GM23338 (cell line): Measurements from ENCODE around the gene TRPC4AP. TPM values are rescaled to one million over a fixed set of nuclear protein-coding genes. Genes with fewer than 3 reads are reported as not detected.

Experiments
- ATAC-seq: fragments of 200-7000 bp; cut with Tn5 transposase; 3 replicates; pipeline ENCODE4 v1.9.1; 2020
- DNase-seq: peaks from one replicate; pipeline ENCODE4 v3.0.0-alpha.2; 2015; ENCODE audit warnings: low spot score
- H2AFZ ChIP-seq: fragments of 200-600 bp; sonication (generic); 2 replicates; pipeline ENCODE4 v1.8.0; 2016; ENCODE audit warnings: antibody characterized with exemption, mild to moderate bottlenecking, moderate library complexity
- H3F3A ChIP-seq: fragments of 200-600 bp; sonication (generic); replicated peaks from 2 replicates; pipeline ENCODE4 v1.8.0; 2017; ENCODE audit warnings: antibody characterized with exemption, mixed run types, low read depth
- H3K27ac ChIP-seq: fragments of 200-600 bp; sonication (generic); 2 replicates; pipeline ENCODE4 v1.6.1; 2016; ENCODE audit warnings: low read depth
- H3K27me3 ChIP-seq: fragments of 200-600 bp; sonication (generic); 2 replicates; pipeline ENCODE4 v1.8.0; 2016; ENCODE audit warnings: mild to moderate bottlenecking, mixed run types, moderate library complexity; ENCODE audit not compliant: insufficient read depth
- H3K36me3 ChIP-seq: fragments of 200-600 bp; sonication (generic); 2 replicates; pipeline ENCODE4 v1.8.0; 2016; ENCODE audit warnings: mild to moderate bottlenecking; ENCODE audit not compliant: insufficient read depth
- H3K4me1 ChIP-seq: fragments of 200-600 bp; sonication (generic); 2 replicates; pipeline ENCODE4 v1.8.0; 2016; ENCODE audit warnings: mild to moderate bottlenecking, moderate library complexity; ENCODE audit not compliant: insufficient read depth
- H3K4me2 ChIP-seq: fragments of 200-600 bp; sonication (generic); 2 replicates; pipeline ENCODE4 v1.7.1; 2017; ENCODE audit warnings: mixed run types
- H3K4me3 ChIP-seq: fragments of 200-600 bp; sonication (generic); 2 replicates; pipeline ENCODE4 v1.6.1; 2016; ENCODE audit warnings: mixed run types
- H3K79me2 ChIP-seq: fragments of 200-600 bp; sonication (generic); replicated peaks from 2 replicates; pipeline ENCODE4 v1.8.0; 2017; ENCODE audit warnings: mild to moderate bottlenecking; ENCODE audit not compliant: insufficient read depth
- H3K9me2 ChIP-seq: fragments of 200-600 bp; sonication (generic); 2 replicates; pipeline ENCODE4 v1.8.0; 2017; ENCODE audit not compliant: insufficient read depth
- H4K20me1 ChIP-seq: fragments of 200-600 bp; sonication (generic); replicated peaks from 2 replicates; pipeline ENCODE4 v1.8.0; 2017; ENCODE audit warnings: mild to moderate bottlenecking; ENCODE audit not compliant: insufficient read depth
- H3K27ac Mint-ChIP-seq: 2 replicates; pipeline ENCODE4 v1.8.0; 2020; ENCODE audit warnings: inconsistent platforms, mild to moderate bottlenecking, moderate library complexity, mixed read lengths
- H3K27me3 Mint-ChIP-seq: 3 replicates; pipeline ENCODE4 v1.8.0; 2022; ENCODE audit warnings: low read depth, mild to moderate bottlenecking, moderate library complexity, mixed read lengths, inconsistent platforms; ENCODE audit not compliant: insufficient read depth, poor library complexity
- H3K36me3 Mint-ChIP-seq: 3 replicates; pipeline ENCODE4 v1.8.0; 2021; ENCODE audit warnings: low read depth, mild to moderate bottlenecking, inconsistent platforms, moderate library complexity, mixed read lengths
- H3K4me1 Mint-ChIP-seq: 3 replicates; pipeline ENCODE4 v1.8.0; 2020; ENCODE audit warnings: mild to moderate bottlenecking, inconsistent platforms, mixed read lengths
- H3K4me3 Mint-ChIP-seq: 3 replicates; pipeline ENCODE4 v1.8.0; 2021; ENCODE audit warnings: moderate library complexity, mild to moderate bottlenecking, inconsistent platforms, mixed read lengths
- H3K9me3 Mint-ChIP-seq: 3 replicates; pipeline ENCODE4 v1.8.0; 2020; ENCODE audit warnings: moderate library complexity, mild to moderate bottlenecking, inconsistent platforms, mixed read lengths
- EZH2 ChIP-seq: fragments of 200-600 bp; sonication (generic); IDR thresholded peaks from one replicate; pipeline ENCODE4 v1.8.0; 2017; ENCODE audit warnings: antibody characterized with exemption, mild to moderate bottlenecking, low read depth; ENCODE audit not compliant: unreplicated experiment
- EZH2phosphoT487 ChIP-seq: fragments of 200-600 bp; sonication (generic); IDR thresholded peaks from one replicate; pipeline ENCODE4 v1.8.1; 2018; ENCODE audit warnings: antibody characterized with exemption; ENCODE audit not compliant: unreplicated experiment
- JUNB ChIP-seq: IDR thresholded peaks from one replicate; pipeline ENCODE4 v1.6.1; 2016; ENCODE audit warnings: antibody characterized with exemption; ENCODE audit not compliant: unreplicated experiment
- NANOG ChIP-seq: IDR thresholded peaks from 2 replicates; pipeline ENCODE4 v1.6.1; 2016; ENCODE audit warnings: antibody characterized with exemption, borderline replicate concordance
- STAT1 ChIP-seq: IDR thresholded peaks from one replicate; pipeline ENCODE4 v1.6.1; 2016; ENCODE audit warnings: antibody characterized with exemption; ENCODE audit not compliant: unreplicated experiment
- ZNF114 ChIP-seq: fragments of 250-450 bp; sonication (Bioruptor Pico); IDR thresholded peaks from 2 replicates; pipeline ENCODE4 v1.5.0; 2020; ENCODE audit warnings: mild to moderate bottlenecking, moderate library complexity
- ZNF331 ChIP-seq: fragments of 250-450 bp; sonication (Bioruptor Pico); IDR thresholded peaks from 2 replicates; pipeline ENCODE4 v1.5.0; 2020; ENCODE audit warnings: low read depth, mild to moderate bottlenecking, moderate library complexity
- polyA plus RNA-seq: library from polyadenylated mRNA; unstranded; fragments of >200 nt; fragmentation: Nextera tagmentation; extraction: Ambion mirVana; gene quantifications from 2 replicates; pipeline ENCODE4 v1.2.1, GENCODE V29; 2016
- total RNA-seq: library from RNA; depleted of rRNA; stranded (reverse); fragments of >200 nt; shearing (Covaris generic); gene quantifications from 2 replicates; pipeline ENCODE4 v1.2.3, GENCODE V29; 2014
- TF ChIP-seq, protein P1 (sequence below), 2 experiments: fragments of 200-600 bp in 1 of 2; sonication (generic) in 1 of 2; conservative IDR thresholded peaks; 2 replicates each; pipeline versions ENCODE4 v1.5.1 to v1.6.1; 2016 to 2017; ENCODE audit warnings: antibody characterized with exemption in 2 of 2, low read depth in 2 of 2, mild to moderate bottlenecking in 2 of 2, moderate library complexity in 1 of 2
- TF ChIP-seq, protein P2 (sequence below): IDR thresholded peaks from one replicate; pipeline ENCODE4 v1.6.1; 2018; ENCODE audit warnings: antibody characterized with exemption; ENCODE audit not compliant: unreplicated experiment
- TF ChIP-seq, protein P3 (sequence below): IDR thresholded peaks from 2 replicates; pipeline ENCODE4 v1.6.1; 2016; ENCODE audit warnings: antibody characterized with exemption

TRPC4AP gene
- total and polyA plus RNA-seq, 2 experiments from 2014 or later = 48.8 to 89.5 TPM

DNA sequence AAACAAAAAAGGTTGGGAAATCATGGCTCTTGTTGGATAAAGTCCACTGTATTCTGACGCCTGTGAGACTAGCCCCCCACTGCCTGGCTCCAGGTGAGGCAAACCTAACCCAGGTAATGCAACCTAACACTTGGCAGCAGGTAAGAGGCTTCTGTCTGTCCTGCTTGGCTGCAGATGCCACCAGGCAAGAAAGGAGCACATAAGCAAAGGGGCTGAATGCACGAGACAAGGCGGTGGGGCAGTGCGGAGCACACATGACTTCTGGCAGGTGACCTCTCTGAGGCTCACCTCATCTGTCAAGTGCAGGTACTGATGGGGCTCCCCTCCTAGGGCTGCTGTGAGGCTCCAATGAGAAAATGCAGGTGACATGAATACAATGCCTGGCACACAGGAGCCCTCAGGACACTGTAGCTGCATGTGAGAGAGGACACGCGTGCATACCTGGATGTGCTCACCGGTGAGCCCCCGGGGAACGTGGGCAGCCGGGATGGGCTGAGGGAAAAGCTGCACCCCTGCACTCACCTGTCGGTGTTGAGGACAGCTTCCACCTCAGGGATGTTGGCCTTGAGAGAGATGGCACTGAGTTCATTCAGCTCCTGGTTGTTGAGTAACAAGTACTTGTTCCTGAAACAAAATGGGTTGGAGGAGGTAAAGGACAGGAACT lies 82.8 kb downstream of the TRPC4AP start (continued):
- TF ChIP-seq, protein P1, sequence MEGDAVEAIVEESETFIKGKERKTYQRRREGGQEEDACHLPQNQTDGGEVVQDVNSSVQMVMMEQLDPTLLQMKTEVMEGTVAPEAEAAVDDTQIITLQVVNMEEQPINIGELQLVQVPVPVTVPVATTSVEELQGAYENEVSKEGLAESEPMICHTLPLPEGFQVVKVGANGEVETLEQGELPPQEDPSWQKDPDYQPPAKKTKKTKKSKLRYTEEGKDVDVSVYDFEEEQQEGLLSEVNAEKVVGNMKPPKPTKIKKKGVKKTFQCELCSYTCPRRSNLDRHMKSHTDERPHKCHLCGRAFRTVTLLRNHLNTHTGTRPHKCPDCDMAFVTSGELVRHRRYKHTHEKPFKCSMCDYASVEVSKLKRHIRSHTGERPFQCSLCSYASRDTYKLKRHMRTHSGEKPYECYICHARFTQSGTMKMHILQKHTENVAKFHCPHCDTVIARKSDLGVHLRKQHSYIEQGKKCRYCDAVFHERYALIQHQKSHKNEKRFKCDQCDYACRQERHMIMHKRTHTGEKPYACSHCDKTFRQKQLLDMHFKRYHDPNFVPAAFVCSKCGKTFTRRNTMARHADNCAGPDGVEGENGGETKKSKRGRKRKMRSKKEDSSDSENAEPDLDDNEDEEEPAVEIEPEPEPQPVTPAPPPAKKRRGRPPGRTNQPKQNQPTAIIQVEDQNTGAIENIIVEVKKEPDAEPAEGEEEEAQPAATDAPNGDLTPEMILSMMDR (conservative IDR thresholded peaks at IDR 0.05; ENCODE audit: low read depth in 2 of 2) = no peak
- TF ChIP-seq ZNF331 (no peak), STAT1 (no peak), ZNF114 (no peak), EZH2phosphoT487 (no peak), NANOG (no peak), EZH2 (no peak), JUNB (no peak)
- TF ChIP-seq, protein P2, sequence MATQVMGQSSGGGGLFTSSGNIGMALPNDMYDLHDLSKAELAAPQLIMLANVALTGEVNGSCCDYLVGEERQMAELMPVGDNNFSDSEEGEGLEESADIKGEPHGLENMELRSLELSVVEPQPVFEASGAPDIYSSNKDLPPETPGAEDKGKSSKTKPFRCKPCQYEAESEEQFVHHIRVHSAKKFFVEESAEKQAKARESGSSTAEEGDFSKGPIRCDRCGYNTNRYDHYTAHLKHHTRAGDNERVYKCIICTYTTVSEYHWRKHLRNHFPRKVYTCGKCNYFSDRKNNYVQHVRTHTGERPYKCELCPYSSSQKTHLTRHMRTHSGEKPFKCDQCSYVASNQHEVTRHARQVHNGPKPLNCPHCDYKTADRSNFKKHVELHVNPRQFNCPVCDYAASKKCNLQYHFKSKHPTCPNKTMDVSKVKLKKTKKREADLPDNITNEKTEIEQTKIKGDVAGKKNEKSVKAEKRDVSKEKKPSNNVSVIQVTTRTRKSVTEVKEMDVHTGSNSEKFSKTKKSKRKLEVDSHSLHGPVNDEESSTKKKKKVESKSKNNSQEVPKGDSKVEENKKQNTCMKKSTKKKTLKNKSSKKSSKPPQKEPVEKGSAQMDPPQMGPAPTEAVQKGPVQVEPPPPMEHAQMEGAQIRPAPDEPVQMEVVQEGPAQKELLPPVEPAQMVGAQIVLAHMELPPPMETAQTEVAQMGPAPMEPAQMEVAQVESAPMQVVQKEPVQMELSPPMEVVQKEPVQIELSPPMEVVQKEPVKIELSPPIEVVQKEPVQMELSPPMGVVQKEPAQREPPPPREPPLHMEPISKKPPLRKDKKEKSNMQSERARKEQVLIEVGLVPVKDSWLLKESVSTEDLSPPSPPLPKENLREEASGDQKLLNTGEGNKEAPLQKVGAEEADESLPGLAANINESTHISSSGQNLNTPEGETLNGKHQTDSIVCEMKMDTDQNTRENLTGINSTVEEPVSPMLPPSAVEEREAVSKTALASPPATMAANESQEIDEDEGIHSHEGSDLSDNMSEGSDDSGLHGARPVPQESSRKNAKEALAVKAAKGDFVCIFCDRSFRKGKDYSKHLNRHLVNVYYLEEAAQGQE = no peak
- TF ChIP-seq, protein P3, sequence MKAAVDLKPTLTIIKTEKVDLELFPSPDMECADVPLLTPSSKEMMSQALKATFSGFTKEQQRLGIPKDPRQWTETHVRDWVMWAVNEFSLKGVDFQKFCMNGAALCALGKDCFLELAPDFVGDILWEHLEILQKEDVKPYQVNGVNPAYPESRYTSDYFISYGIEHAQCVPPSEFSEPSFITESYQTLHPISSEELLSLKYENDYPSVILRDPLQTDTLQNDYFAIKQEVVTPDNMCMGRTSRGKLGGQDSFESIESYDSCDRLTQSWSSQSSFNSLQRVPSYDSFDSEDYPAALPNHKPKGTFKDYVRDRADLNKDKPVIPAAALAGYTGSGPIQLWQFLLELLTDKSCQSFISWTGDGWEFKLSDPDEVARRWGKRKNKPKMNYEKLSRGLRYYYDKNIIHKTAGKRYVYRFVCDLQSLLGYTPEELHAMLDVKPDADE = no peak

DNA sequence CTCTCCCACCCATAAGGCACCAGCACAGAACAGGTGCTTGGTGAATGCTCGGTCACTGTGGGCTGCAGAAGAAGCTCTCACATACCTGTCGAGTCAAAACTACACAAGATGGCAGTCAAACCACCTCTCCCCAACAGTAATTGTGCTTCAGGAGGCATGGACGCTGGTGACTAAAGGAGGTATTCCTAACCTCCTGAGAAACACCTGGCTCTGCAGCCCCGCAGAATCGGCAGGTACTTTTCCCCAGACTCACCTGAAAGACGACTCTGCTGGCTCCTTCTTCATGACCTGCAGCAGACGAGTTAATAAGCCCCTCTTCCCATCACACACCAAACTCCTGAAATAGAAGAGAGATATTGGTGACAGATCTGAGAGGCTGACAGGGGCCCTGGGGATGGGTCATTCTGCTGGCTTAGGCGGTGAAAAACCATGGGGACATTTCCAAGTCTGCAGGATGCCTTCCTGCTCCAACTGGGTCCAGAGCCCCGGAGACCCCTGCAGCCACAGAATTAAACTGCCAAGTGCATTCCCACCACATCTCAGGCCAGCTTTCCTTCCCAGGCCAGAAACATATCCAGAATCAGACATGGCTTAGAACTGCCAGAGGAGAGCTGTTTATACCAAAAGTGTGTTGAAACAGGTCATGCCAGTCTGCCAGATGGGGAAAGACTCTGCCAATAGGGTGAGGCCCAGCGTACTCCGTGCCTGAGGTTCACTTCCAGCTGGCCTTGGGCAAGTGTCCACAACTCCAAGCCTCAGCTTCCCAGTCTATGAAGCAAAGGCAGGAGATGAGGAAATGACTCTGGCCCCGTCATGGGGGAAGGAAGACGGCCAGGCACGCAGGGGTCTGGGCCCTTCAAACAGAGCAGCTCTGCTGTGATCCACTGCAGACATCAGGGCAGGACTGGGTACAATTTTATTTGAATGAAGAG lies 83.9 kb downstream of the TRPC4AP start:
- H3K36me3 ChIP-seq = peaks cover 25% of the 10 kb centered on the region
- H2AFZ ChIP-seq = no peak overlapping the region
- H3K27me3 Mint-ChIP-seq = peaks cover 11% of the 10 kb centered on the region
- no peaks in the 10 kb centered on the region for H3K4me1 ChIP-seq
- no peaks in the 10 kb centered on the region for H3K4me1 Mint-ChIP-seq
- H4K20me1 ChIP-seq = 0 out of 2 replicates have a peak, but pooled peaks cover 2% of the 10 kb centered on the region
- H3K79me2 ChIP-seq = no peaks in the 10 kb centered on the region
- H3K4me3 Mint-ChIP-seq = no peak overlapping the region
- H3K9me3 Mint-ChIP-seq = no peaks in the 10 kb centered on the region; the same call in 2 of the 3 replicates
- H3K9me2 ChIP-seq = no peaks in the 10 kb centered on the region
- no peak overlapping the region for H3K4me3 ChIP-seq
- peaks cover 86% of the 10 kb centered on the region for H3K36me3 Mint-ChIP-seq
- ATAC-seq (no peak), DNase-seq (no peak)
- H3K27ac ChIP-seq = no peak overlapping the region
- H3K27ac Mint-ChIP-seq = no peak overlapping the region
- no peaks in the 10 kb centered on the region for H3F3A ChIP-seq
- no peaks in the 10 kb centered on the region for H3K27me3 ChIP-seq
- no peak overlapping the region for H3K4me2 ChIP-seq
- no peak for TF ChIP-seq EZH2
- TF ChIP-seq, protein P1 (conservative IDR thresholded peaks at IDR 0.05; ENCODE audit: low read depth in 2 of 2) = no peak
